C4-2B (cell line): Measurements from ENCODE around the gene NR3C1.

Experiments
- ZFX ChIP-seq: fragments of 450-650 bp; IDR thresholded peaks from 2 replicates; pipeline ENCODE4 v1.6.1; 2017
- TF ChIP-seq, protein P1 (sequence below): fragments of 450-650 bp; conservative IDR thresholded peaks from 2 replicates; pipeline ENCODE4 v1.5.1; 2017; ENCODE audit warnings: mild to moderate bottlenecking

DNA sequence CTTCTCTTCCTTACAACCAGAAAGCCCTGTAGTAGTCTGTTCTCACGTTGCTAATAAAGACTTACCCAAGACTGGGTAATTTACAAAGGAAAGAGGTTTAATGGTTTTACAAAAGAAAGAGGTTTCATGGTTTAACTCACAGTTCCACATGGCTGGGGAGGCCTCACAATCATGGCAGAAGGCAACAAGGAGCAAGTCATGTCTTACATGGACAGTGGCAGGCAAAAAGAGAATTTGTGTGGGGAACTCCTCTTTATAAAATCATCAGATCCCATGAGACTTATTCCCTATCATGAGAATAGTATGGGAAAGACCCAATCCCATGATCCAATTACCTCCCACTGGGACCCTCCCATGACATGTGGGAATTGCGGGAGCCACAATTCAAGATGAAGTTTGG is 164.9 kb downstream of the NR3C1 start:
- TF ChIP-seq, protein P1, sequence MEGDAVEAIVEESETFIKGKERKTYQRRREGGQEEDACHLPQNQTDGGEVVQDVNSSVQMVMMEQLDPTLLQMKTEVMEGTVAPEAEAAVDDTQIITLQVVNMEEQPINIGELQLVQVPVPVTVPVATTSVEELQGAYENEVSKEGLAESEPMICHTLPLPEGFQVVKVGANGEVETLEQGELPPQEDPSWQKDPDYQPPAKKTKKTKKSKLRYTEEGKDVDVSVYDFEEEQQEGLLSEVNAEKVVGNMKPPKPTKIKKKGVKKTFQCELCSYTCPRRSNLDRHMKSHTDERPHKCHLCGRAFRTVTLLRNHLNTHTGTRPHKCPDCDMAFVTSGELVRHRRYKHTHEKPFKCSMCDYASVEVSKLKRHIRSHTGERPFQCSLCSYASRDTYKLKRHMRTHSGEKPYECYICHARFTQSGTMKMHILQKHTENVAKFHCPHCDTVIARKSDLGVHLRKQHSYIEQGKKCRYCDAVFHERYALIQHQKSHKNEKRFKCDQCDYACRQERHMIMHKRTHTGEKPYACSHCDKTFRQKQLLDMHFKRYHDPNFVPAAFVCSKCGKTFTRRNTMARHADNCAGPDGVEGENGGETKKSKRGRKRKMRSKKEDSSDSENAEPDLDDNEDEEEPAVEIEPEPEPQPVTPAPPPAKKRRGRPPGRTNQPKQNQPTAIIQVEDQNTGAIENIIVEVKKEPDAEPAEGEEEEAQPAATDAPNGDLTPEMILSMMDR, result no peak
- no peak for TF ChIP-seq ZFX
